Parathyroid adenoma (tissue), 2 donors: Measurements from ENCODE around the gene ANKH.

Source experiments
- H2AFZ ChIP-seq: fragments of 300-600 bp; sonication (generic); one replicate; pipeline ENCODE4 v1.7.0; 2017; ENCODE audit warnings: antibody characterized with exemption, mild to moderate bottlenecking
- H3K27ac ChIP-seq: fragments of 300-600 bp; sonication (generic); one replicate; pipeline ENCODE4 v1.7.0; 2017
- H3K27me3 ChIP-seq: fragments of 300-600 bp; sonication (generic); one replicate; pipeline ENCODE4 v1.7.0; 2017; ENCODE audit warnings: low read length; ENCODE audit not compliant: control insufficient read depth, insufficient read depth
- H3K36me3 ChIP-seq: fragments of 300-600 bp; sonication (generic); one replicate; pipeline ENCODE4 v1.7.0; 2017; ENCODE audit warnings: low read length; ENCODE audit not compliant: control insufficient read depth, insufficient read depth
- H3K4me1 ChIP-seq: fragments of 300-600 bp; sonication (generic); one replicate; pipeline ENCODE4 v1.7.0; 2017; ENCODE audit warnings: control low read depth
- H3K4me2 ChIP-seq: fragments of 300-600 bp; sonication (generic); one replicate; pipeline ENCODE4 v1.7.0; 2017; ENCODE audit warnings: low read length
- H3K4me3 ChIP-seq: fragments of 300-600 bp; sonication (generic); one replicate; pipeline ENCODE4 v1.7.0; 2017; ENCODE audit warnings: low read depth, low read length
- H3K79me2 ChIP-seq: fragments of 300-600 bp; sonication (generic); one replicate; pipeline ENCODE4 v1.7.0; 2017; ENCODE audit warnings: control low read depth
- H3K9ac ChIP-seq: fragments of 300-600 bp; sonication (generic); one replicate; pipeline ENCODE4 v1.7.0; 2017; ENCODE audit warnings: mild to moderate bottlenecking
- H3K9me3 ChIP-seq: fragments of 300-600 bp; sonication (generic); one replicate; pipeline ENCODE4 v1.7.0; 2017; ENCODE audit warnings: low read length; ENCODE audit not compliant: control insufficient read depth
- CTCF ChIP-seq: fragments of 300-600 bp; sonication (generic); IDR thresholded peaks from one replicate; pipeline ENCODE4 v1.7.0; 2017; ENCODE audit warnings: antibody characterized with exemption, mild to moderate bottlenecking
- donor health status: primary hyperparathyroidism.

ANKH gene

GRCh38 chr5:14715481-14715880, 156.1 kb downstream of the ANKH start:
- peaks cover 3% of the 10 kb centered on the region for H3K4me1 ChIP-seq
- H3K4me2 ChIP-seq, result no peak overlapping the region
- no peak overlapping the region for H3K27ac ChIP-seq
- TF ChIP-seq CTCF, result no peak
- H3K9ac ChIP-seq, result no peak overlapping the region
- H3K9me3 ChIP-seq, result no peaks in the 10 kb centered on the region
- peaks cover 5% of the 10 kb centered on the region for H3K79me2 ChIP-seq
- H3K36me3 ChIP-seq, result no peaks in the 10 kb centered on the region
- no peak overlapping the region for H3K4me3 ChIP-seq
- no peaks in the 10 kb centered on the region for H3K27me3 ChIP-seq
- no peak overlapping the region for H2AFZ ChIP-seq

GRCh38 chr5:14714706-14715105, 156.9 kb downstream of the ANKH start:
- H3K4me1 ChIP-seq, result no peaks in the 10 kb centered on the region
- no peak overlapping the region for H3K9ac ChIP-seq
- H3K9me3 ChIP-seq, result no peaks in the 10 kb centered on the region
- H3K4me2 ChIP-seq, result no peak overlapping the region
- no peaks in the 10 kb centered on the region for H3K36me3 ChIP-seq
- peaks cover 5% of the 10 kb centered on the region for H3K79me2 ChIP-seq
- no peak overlapping the region for H3K27ac ChIP-seq
- no peak for TF ChIP-seq CTCF
- H3K4me3 ChIP-seq, result no peak overlapping the region
- no peaks in the 10 kb centered on the region for H3K27me3 ChIP-seq
- H2AFZ ChIP-seq, result no peak overlapping the region

- Histone ChIP-seq H3K27ac (no peak overlapping the region), H3K79me2 (no peaks in the 10 kb centered on the region), H3K9me3 (no peaks in the 10 kb centered on the region), H3K4me3 (no peak overlapping the region), H3K4me1 (no peaks in the 10 kb centered on the region), H3K4me2 (no peak overlapping the region), H3K27me3 (no peaks in the 10 kb centered on the region), H3K36me3 (no peaks in the 10 kb centered on the region), H2AFZ (no peak overlapping the region), H3K9ac (no peak overlapping the region)
- TF ChIP-seq CTCF, result no peak
These were observed 157.8 kb downstream of the ANKH start for GRCh38 chr5:14713476-14714390.

- Histone ChIP-seq H3K27ac (no peak overlapping the region), H3K4me1 (peaks cover under 1% of the 10 kb centered on the region)
These were observed 158.9 kb downstream of the ANKH start for GRCh38 chr5:14712666-14713065.

More at GRCh38 chr5:14712666-14713065, 158.9 kb downstream of the ANKH start:
- no peak overlapping the region for H3K9ac ChIP-seq
- H3K27me3 ChIP-seq, result no peaks in the 10 kb centered on the region
- no peaks in the 10 kb centered on the region for H3K9me3 ChIP-seq
- no peaks in the 10 kb centered on the region for H3K36me3 ChIP-seq
- no peak overlapping the region for H3K4me3 ChIP-seq
- H2AFZ ChIP-seq, result no peak overlapping the region
- no peak for TF ChIP-seq CTCF
- no peaks in the 10 kb centered on the region for H3K79me2 ChIP-seq
- no peak overlapping the region for H3K4me2 ChIP-seq
